ENCODE measurements around the gene OPTN. TPM values are rescaled to one million over a fixed set of nuclear protein-coding genes. Genes with fewer than 3 reads are reported as not detected.

OPTN gene
- polyA plus RNA-seq, 1 of the 3 experiments (the other 2 are of a cell fraction) = 21.6 TPM

- TF ChIP-seq, protein P1, sequence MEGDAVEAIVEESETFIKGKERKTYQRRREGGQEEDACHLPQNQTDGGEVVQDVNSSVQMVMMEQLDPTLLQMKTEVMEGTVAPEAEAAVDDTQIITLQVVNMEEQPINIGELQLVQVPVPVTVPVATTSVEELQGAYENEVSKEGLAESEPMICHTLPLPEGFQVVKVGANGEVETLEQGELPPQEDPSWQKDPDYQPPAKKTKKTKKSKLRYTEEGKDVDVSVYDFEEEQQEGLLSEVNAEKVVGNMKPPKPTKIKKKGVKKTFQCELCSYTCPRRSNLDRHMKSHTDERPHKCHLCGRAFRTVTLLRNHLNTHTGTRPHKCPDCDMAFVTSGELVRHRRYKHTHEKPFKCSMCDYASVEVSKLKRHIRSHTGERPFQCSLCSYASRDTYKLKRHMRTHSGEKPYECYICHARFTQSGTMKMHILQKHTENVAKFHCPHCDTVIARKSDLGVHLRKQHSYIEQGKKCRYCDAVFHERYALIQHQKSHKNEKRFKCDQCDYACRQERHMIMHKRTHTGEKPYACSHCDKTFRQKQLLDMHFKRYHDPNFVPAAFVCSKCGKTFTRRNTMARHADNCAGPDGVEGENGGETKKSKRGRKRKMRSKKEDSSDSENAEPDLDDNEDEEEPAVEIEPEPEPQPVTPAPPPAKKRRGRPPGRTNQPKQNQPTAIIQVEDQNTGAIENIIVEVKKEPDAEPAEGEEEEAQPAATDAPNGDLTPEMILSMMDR (IDR thresholded peaks at IDR 0.05) = no peak
- no peak for TF ChIP-seq IRF3 (IDR thresholded peaks at IDR 0.05; ENCODE audit: low read depth, low read length)
Observed at GRCh38 chr10:13136651-13137050, 36.7 kb downstream of the OPTN start (continued).

- ChIA-PET CTCF (no interaction called here), POLR2A (no interaction called here)
- Histone ChIP-seq H3K36me3 (replicated peaks in 1 of 2; ENCODE audit: control insufficient read depth in 1 of 2, insufficient read depth in 2 of 2, low read length in 1 of 2) (peaks cover 32 to 37% of the 10 kb centered on the region in 2 experiments), H2AFZ (ENCODE audit: low read depth) (no peak overlapping the region), H3K4me3 (ENCODE audit: low read depth in 2 of 2, low read length in 1 of 2) (no peak overlapping the region), H3K9ac (no peak overlapping the region), H3K4me1 (ENCODE audit: control insufficient read depth in 1 of 2, insufficient read depth in 2 of 2, low read depth in 1 of 2, low read length in 1 of 2) (no peaks in the 10 kb centered on the region; a peak in 1 of 4 replicates), H3K27me3 (ENCODE audit: insufficient read depth) (no peaks in the 10 kb centered on the region), H3K79me2 (ENCODE audit: insufficient read depth) (no peaks in the 10 kb centered on the region), H3K9me3 (no peaks in the 10 kb centered on the region), H3K4me2 (no peak overlapping the region), H3F3A (replicated peaks; ENCODE audit: insufficient read depth) (peaks cover 7% of the 10 kb centered on the region), H3K27ac (ENCODE audit: low read depth in 2 of 2, low read length in 1 of 2) (no peak overlapping the region), H3K9me2 (no peaks in the 10 kb centered on the region), H4K20me1 (ENCODE audit: insufficient read depth) (no peaks in the 10 kb centered on the region)
- WGBS (ENCODE audit: low lambda C conversion rate) = 96% methylated on average over 6 of the region's 7 CpGs
- TF ChIP-seq RAD21 (IDR thresholded peaks at IDR 0.05; ENCODE audit: low read length) (no peak), CHD2 (IDR thresholded peaks at IDR 0.05; ENCODE audit: low read length, partially characterized antibody) (no peak), NRF1 (IDR thresholded peaks at IDR 0.05; ENCODE audit: low read depth, low read length) (no peak), MXI1 (IDR thresholded peaks at IDR 0.05; ENCODE audit: low read depth, low read length) (no peak), RXRA (IDR thresholded peaks at IDR 0.05; ENCODE audit: borderline replicate concordance, low read depth) (no peak), EP300 (IDR thresholded peaks at IDR 0.05; ENCODE audit: borderline replicate concordance in 1 of 2, low read depth in 1 of 2, low read length in 1 of 2) (no peak), FOSL2 (IDR thresholded peaks at IDR 0.05; ENCODE audit: borderline replicate concordance, low read depth) (no peak), REST (IDR thresholded peaks at IDR 0.05; ENCODE audit: low read depth, low read length) (no peak), ELF1 (IDR thresholded peaks at IDR 0.05) (no peak)
- TF ChIP-seq, protein P1 (IDR thresholded peaks at IDR 0.05) = no peak
- DNase-seq = no peak
Observed at GRCh38 chr10:13139150-13139549, 39.2 kb downstream of the OPTN start.

Data from SK-N-SH (cell line).